ENCODE measurements around the gene SYT17.

GRCh38 chr16:19290860-19291259, 122.8 kb downstream of the SYT17 start:
- no peak for TF ChIP-seq GLI4 (tag by site-specific recombination; IDR thresholded peaks at IDR 0.05)
- TF ChIP-seq ZBTB17 (tag by site-specific recombination; IDR thresholded peaks at IDR 0.05): no peak
- TF ChIP-seq ZNF146 (tag by site-specific recombination; IDR thresholded peaks at IDR 0.05): no peak
- no peak for TF ChIP-seq ZNF239 (tag by site-specific recombination; IDR thresholded peaks at IDR 0.05)
- TF ChIP-seq CTCF (tag by site-specific recombination; IDR thresholded peaks at IDR 0.05): no peak
- no peak for TF ChIP-seq ZNF366 (tag by site-specific recombination; conservative IDR thresholded peaks at IDR 0.05)
- no peak for TF ChIP-seq ZBTB49 (tag by site-specific recombination; IDR thresholded peaks at IDR 0.05; ENCODE audit: low read depth)
